SK-N-DZ (cell line): Measurements from ENCODE around the gene MAN1C1.
"Not testable (repeated sequence)": the region's sequence is repeated elsewhere in the genome, so short reads cannot be mapped to it uniquely, and the experiment has no call there.

Experiments
- DNase-seq: peaks from one replicate; pipeline ENCODE4 v3.0.0-alpha.2; 2015; ENCODE audit warnings: low spot score

Gene MAN1C1

DNA sequence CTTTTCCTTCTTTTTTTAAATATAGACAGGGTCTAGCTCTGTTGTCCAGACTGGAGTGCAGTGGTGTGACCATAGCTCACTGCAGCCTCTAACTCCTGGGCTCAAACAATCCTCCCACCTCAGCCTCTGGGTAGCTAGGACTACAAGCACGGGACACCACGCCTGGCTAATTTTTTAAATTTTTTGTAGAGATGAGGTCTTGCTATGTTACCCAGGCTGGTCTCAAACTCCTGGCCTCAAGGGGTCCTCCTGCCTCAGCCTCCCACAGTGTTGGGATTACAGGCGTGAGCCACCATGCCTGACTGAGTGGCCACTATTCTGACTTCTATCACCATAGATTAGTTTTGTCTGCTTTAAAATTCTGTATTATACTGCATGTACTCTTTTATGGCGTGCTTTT, 80.1 kb downstream of the MAN1C1 start:
- DNase-seq: not testable (repeated sequence)

DNA sequence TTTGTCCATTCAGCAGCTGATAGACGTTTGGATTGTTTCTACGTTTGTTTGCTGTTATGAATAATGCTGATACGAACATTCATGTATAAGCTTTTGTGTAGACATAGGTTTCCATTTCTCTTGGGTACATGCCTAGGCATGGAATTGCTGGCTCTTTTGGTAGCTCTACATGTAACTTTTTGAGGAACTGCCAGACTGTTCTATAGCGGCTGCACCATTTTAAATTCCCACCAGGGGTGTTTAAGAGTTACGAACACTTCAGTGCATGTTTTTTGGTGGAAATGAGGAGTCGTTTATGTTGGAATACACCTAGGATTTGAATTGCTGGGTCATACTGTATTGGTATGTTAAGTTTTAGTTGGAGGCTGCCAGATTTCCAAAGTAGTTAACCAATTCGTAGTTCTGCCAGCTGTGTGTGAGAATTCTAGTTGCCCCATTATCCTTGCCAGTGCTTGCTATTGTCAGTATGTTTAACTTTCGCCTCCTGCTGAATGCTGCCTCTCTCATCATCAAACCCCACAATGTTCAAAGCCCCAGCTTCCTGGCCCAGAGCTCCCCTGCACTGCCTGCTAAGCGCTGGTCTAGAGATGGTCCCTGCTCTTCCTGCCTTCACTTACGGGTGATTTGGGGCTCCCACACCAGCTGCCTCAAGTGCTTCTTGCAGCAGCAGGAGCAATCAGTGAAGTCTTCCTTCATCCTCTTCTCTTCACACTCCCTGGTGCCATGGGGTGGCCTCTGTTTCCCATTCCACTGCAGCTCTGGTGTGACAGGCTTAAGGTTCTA, 81.0 kb downstream of the MAN1C1 start:
- DNase-seq: no peak

- DNase-seq: no peak
These were observed 81.7 kb downstream of the MAN1C1 start for GRCh38 chr1:25698252-25698651.

- not testable (repeated sequence) for DNase-seq
These were observed 82.5 kb downstream of the MAN1C1 start for GRCh38 chr1:25699059-25699458.

- DNase-seq: peak; percentile 24
These were observed 83.0 kb downstream of the MAN1C1 start for GRCh38 chr1:25699500-25700143.

DNA sequence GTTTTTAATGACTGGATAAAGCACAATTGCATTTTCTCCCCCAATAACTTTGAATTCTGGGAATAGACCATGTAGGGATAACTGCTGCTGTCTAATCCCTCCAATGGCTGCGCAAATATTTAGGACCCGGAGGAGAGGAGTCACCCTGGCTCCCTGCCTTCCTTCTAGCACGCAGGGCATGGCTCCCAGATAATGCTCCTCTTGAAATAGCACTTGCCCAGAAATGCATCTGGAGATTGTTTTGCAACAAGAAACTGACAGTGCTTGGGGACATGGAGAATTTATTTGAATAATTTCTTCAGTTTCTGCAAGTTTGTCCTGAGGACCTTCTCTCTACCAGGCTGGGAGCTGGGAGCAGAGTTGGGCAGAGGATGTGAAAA, 83.5 kb downstream of the MAN1C1 start:
- no peak for DNase-seq

GRCh38 chr1:25700626-25701025, 84.0 kb downstream of the MAN1C1 start:
- DNase-seq: no peak

GRCh38 chr1:25701030-25701785, 84.6 kb downstream of the MAN1C1 start:
- no peak for DNase-seq

DNA sequence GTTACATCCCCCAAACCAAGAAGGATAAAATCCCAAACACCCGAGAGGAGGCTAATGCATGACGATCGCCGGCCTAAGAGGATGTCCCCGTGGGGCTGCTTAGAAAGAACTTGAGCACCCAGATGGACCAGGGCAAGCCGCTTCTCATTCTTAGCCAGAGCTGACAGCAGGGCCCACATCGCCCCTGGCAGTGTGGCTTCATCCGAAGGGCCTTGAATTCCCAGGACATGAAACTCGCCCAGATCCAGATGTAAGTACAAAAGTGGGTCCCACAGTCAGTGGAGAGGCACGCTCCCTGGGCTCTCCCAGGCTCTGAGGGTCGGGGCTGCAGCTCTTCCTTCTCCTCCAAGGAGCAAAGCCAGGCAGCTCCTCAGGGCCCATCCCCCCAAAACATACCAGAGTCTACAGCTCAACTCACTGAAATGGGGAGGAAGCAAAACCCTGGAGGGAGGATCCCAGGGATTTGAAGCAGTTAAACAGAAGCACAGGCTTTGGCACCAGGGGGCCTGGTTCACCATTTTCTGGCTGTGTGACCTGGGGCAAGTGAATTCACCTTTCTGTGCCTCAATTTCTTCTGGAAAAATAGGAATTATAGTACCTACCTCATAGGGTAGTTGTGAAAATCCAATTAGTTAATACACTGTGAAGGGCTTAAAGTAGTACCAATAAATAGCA, 85.6 kb downstream of the MAN1C1 start:
- no peak for DNase-seq

GRCh38 chr1:25703041-25703440, 86.5 kb downstream of the MAN1C1 start:
- DNase-seq: no peak

DNA sequence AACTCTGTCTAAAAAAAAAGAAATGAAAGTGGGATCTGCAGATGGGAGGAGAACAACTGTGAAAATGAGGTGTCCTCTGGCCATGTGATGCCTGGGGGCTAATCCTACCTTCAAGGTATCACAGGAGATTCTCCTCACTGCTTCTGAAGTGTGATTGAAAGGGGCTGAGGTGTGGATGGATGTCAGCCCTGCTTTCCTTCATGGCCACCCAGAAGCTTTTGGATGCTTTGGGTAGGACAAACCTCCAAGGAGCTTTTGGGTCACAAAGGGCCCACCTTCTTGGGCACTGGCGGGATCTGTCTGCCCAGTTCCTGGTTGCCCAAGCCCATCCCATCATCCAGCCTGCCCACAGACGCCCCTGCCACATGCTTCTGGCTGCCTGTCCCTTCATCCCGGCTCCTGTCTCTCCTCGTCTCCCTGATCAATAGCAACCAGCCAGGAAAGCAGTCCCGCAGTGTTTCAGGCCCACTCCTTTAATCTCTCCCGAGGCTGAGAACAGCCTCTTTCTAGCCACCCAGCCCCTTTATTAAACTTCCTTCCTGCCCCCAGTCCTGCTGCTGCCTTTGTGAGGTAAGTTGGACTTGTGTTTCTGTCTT, 87.2 kb downstream of the MAN1C1 start:
- no peak for DNase-seq

- no peak for DNase-seq
These were observed 87.7 kb downstream of the MAN1C1 start for GRCh38 chr1:25704267-25704691.

GRCh38 chr1:25705699-25706098, 89.1 kb downstream of the MAN1C1 start:
- no peak for DNase-seq

DNA sequence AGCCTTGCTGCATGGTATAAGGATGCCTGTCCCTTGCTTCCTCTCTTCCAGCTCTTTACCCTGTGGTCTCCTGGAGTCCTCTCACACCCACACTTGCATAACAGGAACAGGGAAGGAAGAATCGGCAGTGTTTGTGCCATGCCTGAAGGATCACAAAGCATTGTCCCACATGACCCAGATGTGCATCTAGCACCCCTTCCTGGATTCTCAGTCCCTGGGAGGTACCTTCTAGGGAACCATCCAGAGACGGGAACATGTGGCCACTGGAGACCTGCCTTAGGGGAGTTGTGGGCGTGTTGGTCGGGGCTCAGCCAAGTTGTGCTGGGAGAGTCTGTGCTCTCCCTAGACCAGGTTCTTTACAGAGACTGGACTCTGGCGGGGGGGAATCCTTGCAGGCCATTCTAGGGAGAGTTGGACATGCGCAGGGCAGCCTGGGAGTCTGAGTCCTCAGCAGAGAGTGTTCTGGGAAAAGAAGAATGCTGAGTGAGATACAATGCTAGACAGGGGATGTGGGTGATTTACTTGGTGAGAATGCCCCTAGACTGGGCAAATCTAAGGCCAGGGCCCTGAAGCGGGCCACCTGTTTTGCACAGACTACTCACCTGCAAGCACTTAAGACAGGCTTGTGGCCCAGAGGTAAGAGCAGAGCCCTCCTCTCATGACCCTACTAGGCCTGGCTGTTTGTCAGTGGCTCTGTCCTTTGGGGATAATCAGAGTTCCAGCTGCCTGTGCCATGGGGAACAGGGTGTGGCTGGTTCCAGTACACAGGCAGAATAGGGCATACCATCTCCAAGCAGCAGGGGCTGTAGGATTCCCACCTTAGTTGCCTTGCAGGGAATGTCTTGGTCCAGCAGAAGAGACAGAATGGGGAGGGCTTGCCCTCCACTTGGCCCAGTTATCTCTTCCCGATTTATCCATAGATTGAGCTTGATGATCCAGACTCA, 89.8 kb downstream of the MAN1C1 start:
- DNase-seq: no peak

GRCh38 chr1:25707280-25708016, 90.9 kb downstream of the MAN1C1 start:
- peak; percentile 82 for DNase-seq

GRCh38 chr1:25710583-25711347, 94.2 kb downstream of the MAN1C1 start:
- DNase-seq: no peak

GRCh38 chr1:25711555-25712298, 95.1 kb downstream of the MAN1C1 start:
- no peak for DNase-seq

DNA sequence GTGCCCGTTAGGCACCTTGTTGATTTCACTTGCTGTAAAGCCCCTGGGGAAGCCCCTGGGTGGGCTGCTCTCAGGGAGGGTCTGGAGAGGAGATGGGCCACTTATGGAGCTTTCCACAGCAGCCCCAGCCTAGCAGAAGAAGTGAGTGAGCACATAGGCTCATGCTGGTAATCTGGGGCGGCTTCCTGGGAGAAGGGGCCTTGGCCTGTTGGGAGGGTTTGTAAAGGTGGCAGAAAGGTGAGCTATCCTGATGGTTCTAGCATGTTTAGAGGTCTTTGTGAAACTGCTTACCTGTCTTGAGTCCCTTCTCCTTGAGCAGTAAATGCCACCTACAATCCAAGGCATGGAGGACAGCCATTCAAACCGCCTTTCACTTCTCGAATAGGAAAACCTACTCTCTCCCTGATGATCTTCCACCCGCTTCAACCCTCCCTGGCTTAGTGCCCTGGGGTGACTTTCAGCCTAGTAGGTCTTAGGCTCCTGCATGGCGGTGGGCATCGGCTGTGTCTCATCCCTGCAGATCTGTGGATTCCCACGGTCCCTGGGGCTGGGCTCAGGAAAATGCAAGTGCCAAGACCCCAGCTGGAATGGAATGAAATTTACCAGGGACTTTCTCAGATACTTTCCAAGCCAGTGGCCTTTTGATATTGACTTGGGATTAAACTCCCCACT, 95.8 kb downstream of the MAN1C1 start:
- no peak for DNase-seq
